Memory B cell (primary cell): ENCODE results near the gene MYBPC2.
A peak's percentile ranks its signal among the peaks of the same experiment; 100 is the strongest.
"Not testable (repeated sequence)": the region's sequence is repeated elsewhere in the genome, so short reads cannot be mapped to it uniquely, and the experiment has no call there.

Experiments
- ATAC-seq: fragments of 150-1000 bp; cut with Tn5 transposase; 2 replicates; pipeline ENCODE4 v1.10.0; 2021; ENCODE audit warnings: low read depth, mild to moderate bottlenecking, moderate library complexity
- DNase-seq, 2 donors: peaks; one replicate each; pipeline ENCODE4 v3.0.0; 2022; ENCODE audit warnings: low spot score in 2 of 2
- H3K27ac Mint-ChIP-seq: one replicate; pipeline ENCODE4 v1.8.0; 2022; ENCODE audit warnings: mild to moderate bottlenecking, moderate library complexity, mixed read lengths
- H3K27me3 Mint-ChIP-seq: one replicate; pipeline ENCODE4 v1.8.0; 2022; ENCODE audit warnings: mixed read lengths
- H3K36me3 Mint-ChIP-seq: one replicate; pipeline ENCODE4 v1.8.0; 2022; ENCODE audit warnings: mild to moderate bottlenecking, mixed read lengths
- H3K4me1 Mint-ChIP-seq: one replicate; pipeline ENCODE4 v1.8.0; 2022; ENCODE audit warnings: mixed read lengths
- H3K4me3 Mint-ChIP-seq: one replicate; pipeline ENCODE4 v1.8.0; 2022; ENCODE audit warnings: mild to moderate bottlenecking, moderate library complexity, mixed read lengths
- H3K9me3 Mint-ChIP-seq: one replicate; pipeline ENCODE4 v1.8.0; 2022; ENCODE audit warnings: mixed read lengths

The MYBPC2 gene

DNA sequence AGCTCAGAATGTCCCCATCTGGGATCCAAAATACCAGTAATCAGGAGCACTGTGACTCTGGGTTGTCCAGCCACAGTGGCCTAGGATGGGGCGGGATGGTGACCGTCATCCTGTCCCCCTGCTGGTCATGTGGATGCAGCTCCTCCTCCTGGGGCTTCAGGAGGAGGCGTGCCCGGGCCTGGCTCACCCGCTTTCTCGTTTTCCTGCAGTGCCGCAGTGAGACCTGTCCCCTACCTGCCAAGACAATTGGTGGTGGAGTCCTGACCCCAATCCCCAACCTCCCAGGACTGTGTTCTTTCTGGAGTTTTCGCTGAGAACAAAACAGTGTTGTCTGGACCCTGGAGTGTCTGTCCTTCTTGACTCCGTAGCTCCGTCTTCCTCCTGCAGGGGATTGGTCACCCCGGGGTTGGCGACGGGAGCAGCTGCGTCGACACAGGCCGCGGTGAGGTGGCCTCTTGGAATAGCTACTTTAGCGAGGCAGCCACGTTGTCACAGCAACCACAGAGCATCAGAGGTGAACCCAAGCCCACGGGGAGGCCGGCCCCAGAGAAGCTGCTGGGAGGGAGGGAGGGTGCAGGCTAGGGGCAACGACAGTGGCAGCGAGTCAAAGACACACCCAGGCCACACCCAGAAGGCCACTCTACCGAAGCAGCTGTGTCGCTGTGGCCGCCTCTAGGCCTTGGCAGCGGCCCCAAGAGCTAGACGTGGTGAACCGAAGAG, 33.5 kb downstream of the MYBPC2 start:
- Mint-ChIP-seq H3K4me3 (no peak overlapping the region), H3K36me3 (no peaks in the 10 kb centered on the region), H3K9me3 (no peaks in the 10 kb centered on the region), H3K4me1 (peaks cover 6% of the 10 kb centered on the region), H3K27me3 (peaks cover 6% of the 10 kb centered on the region), H3K27ac (no peak overlapping the region)
- ATAC-seq, result no peak
- no peak for DNase-seq

GRCh38 chr19:50466706-50467039, 34.0 kb downstream of the MYBPC2 start:
- Mint-ChIP-seq H3K4me3 (no peak overlapping the region), H3K36me3 (no peaks in the 10 kb centered on the region), H3K4me1 (peaks cover 2% of the 10 kb centered on the region), H3K9me3 (no peaks in the 10 kb centered on the region), H3K27ac (no peak overlapping the region), H3K27me3 (peaks cover 6% of the 10 kb centered on the region)
- DNase-seq (no peak), ATAC-seq (no peak)

DNA sequence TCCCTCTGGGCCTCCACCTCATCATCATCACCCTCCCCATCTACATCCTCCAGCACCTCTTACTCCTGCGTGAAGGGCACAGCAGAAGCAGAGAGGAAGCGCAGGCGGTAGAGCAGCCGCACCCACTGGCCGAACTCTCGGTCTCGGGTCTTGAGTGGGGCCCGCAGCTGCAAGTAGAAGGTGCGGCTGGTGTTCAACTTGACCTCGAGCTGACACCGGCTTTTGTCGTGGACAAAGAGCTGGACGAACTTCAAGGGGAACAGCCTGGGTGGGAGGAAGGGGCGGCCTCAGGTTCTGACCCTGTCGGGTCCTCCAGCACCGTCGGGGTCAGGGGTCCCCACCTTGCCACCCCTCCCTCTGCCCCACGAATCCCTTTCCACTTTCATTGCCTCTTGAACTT, 34.9 kb downstream of the MYBPC2 start:
- peaks cover 2% of the 10 kb centered on the region for H3K4me1 Mint-ChIP-seq
- no peaks in the 10 kb centered on the region for H3K9me3 Mint-ChIP-seq
- H3K36me3 Mint-ChIP-seq, result no peaks in the 10 kb centered on the region
- ATAC-seq (no peak), DNase-seq (no peak)
- peak overlapping the region; percentile 56 for H3K27ac Mint-ChIP-seq
- H3K4me3 Mint-ChIP-seq, result no peak overlapping the region
- peaks cover 6% of the 10 kb centered on the region for H3K27me3 Mint-ChIP-seq

- no peaks in the 10 kb centered on the region for H3K9me3 Mint-ChIP-seq
- ATAC-seq, result no peak
- H3K27me3 Mint-ChIP-seq, result peaks cover 6% of the 10 kb centered on the region
- H3K4me3 Mint-ChIP-seq, result no peak overlapping the region
- no peak overlapping the region for H3K27ac Mint-ChIP-seq
- DNase-seq, result no peak
- H3K4me1 Mint-ChIP-seq, result peaks cover 2% of the 10 kb centered on the region
- H3K36me3 Mint-ChIP-seq, result no peaks in the 10 kb centered on the region
Measured at GRCh38 chr19:50468818-50469217, 36.1 kb downstream of the MYBPC2 start.

DNA sequence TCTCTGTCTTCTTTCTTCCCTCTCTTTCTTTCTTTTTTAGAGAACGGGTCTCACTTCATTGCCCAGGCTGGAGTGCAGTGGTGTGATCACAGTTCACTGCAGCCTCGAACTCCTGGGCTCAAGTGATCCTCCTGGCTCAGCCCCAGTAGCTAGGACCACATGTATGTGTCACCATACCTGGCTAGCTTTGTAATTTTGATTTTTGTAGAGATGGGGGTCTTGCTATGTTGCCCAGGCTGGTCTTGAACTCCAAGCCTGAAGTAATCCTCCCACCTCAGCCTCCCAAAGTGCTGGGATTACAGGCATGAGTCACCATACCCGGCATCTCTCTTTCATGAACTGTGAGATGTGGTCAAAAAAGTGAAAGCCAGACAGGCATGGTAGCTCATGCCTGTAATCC, 40.6 kb downstream of the MYBPC2 start:
- not testable (repeated sequence) for H3K36me3 Mint-ChIP-seq, H3K27me3 Mint-ChIP-seq, DNase-seq, ATAC-seq, H3K9me3 Mint-ChIP-seq, H3K4me3 Mint-ChIP-seq
- Mint-ChIP-seq H3K4me1 (peaks cover 21% of the 10 kb centered on the region), H3K27ac (peak overlapping the region; percentile 1)

DNA sequence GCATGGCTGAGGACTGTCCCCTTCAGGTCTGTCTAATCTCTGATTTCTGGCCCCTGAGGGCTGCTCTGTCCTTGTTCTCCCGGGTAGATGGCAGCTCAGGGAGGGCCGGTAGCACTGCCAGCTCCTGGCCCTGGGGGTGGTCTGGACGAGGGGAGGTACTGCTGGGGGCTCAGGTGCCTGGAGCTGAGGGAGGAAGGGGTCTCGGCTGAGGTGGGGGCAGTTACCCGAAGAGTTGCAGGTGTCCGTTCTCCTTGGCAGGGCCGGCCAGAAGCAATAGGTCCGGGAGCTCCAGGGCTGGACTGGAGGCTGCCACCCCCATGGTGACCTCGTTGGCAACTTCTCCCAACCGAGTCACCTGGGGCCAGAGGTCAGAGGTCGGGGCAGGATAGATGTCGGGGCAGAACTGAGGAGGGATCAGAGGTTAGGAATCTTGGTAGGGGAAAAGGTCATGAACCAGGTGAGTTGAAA, 42.4 kb downstream of the MYBPC2 start:
- Mint-ChIP-seq H3K36me3 (peaks cover 6% of the 10 kb centered on the region), H3K27me3 (no peaks in the 10 kb centered on the region), H3K9me3 (no peaks in the 10 kb centered on the region), H3K27ac (peak overlapping the region; percentile 94), H3K4me3 (peak overlapping the region; percentile 54), H3K4me1 (peaks cover 25% of the 10 kb centered on the region)
- ATAC-seq (no peak), DNase-seq (no peak)

- H3K9me3 Mint-ChIP-seq, result no peaks in the 10 kb centered on the region
- no peaks in the 10 kb centered on the region for H3K27me3 Mint-ChIP-seq
- ATAC-seq (no peak), DNase-seq (no peak)
- peak overlapping the region; percentile 94 for H3K27ac Mint-ChIP-seq
- H3K4me1 Mint-ChIP-seq, result peaks cover 25% of the 10 kb centered on the region
- peak overlapping the region; percentile 98 for H3K4me3 Mint-ChIP-seq
- H3K36me3 Mint-ChIP-seq, result peaks cover 8% of the 10 kb centered on the region
Measured at GRCh38 chr19:50475736-50476223, 43.1 kb downstream of the MYBPC2 start.

GRCh38 chr19:50476224-50476906, 43.7 kb downstream of the MYBPC2 start, which contains the start of the genes EMC10 and GARIN5A:
TSS of gene EMC10 (plus strand) at chr19:50476507. CDS start at chr19:50476545, 38 bp downstream.
TSS of gene GARIN5A (minus strand) at chr19:50476848. CDS start at chr19:50476388, 460 bp downstream.
- Mint-ChIP-seq H3K27me3 (no peaks in the 10 kb centered on the region), H3K9me3 (no peaks in the 10 kb centered on the region), H3K27ac (peak within 1 kb of the TSS; percentile 94), H3K36me3 (peaks cover 13% of the 10 kb centered on the region), H3K4me1 (peaks cover 28% of the 10 kb centered on the region), H3K4me3 (peak within 1 kb of the TSS; percentile 98)
- DNase-seq, result peak; percentile 96 to 97
- ATAC-seq, result peak; percentile 95

GRCh38 chr19:50476907-50477238, 44.2 kb downstream of the MYBPC2 start:
- Mint-ChIP-seq H3K36me3 (peaks cover 13% of the 10 kb centered on the region), H3K27ac (peak overlapping the region; percentile 94), H3K4me1 (peaks cover 28% of the 10 kb centered on the region)

DNA sequence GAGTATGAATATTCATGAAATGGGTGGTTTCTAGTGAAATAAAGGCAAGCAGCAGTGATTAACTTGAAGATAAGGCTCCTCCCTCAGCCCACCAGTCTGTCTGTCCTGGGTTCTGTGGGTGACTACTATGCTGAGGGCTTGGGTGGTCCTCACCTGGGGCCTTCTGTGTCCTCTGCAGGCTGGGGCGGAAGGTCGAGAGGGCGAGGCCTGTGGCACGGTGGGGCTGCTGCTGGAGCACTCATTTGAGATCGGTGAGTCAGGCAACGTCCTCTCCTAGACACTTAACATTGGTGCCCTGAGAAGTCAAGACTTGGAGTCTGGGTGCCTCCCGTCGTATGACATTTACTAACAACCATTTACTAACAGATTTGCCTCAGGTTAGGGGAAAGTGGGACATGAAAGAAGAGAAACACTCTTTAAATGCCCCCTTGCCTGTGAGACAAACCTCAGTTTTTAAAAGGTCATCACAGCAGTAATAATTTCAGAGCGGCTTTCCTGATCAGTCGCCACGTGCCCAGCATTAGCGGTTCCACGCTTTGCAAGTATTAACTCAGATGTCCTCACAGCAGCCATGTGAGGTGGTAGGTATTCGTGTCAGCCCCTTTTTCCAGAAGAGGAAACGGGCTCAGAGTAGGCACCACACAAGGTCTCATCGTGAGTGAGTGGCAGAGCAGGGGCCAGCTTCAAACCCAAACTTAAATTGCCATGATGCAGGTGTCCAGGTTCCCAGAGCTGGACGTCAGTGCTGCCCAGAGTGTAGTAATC, 45.2 kb downstream of the MYBPC2 start:
- Mint-ChIP-seq H3K4me3 (peak overlapping the region; percentile 62), H3K36me3 (peaks cover 15% of the 10 kb centered on the region), H3K4me1 (peaks cover 28% of the 10 kb centered on the region), H3K27ac (no peak overlapping the region), H3K27me3 (no peaks in the 10 kb centered on the region), H3K9me3 (no peaks in the 10 kb centered on the region)
- DNase-seq (no peak), ATAC-seq (no peak)

More at GRCh38 chr19:50476907-50477238, 44.2 kb downstream of the MYBPC2 start:
- Mint-ChIP-seq H3K4me3 (peak overlapping the region; percentile 98), H3K9me3 (no peaks in the 10 kb centered on the region), H3K27me3 (no peaks in the 10 kb centered on the region)
- ATAC-seq (no peak), DNase-seq (no peak)

DNA sequence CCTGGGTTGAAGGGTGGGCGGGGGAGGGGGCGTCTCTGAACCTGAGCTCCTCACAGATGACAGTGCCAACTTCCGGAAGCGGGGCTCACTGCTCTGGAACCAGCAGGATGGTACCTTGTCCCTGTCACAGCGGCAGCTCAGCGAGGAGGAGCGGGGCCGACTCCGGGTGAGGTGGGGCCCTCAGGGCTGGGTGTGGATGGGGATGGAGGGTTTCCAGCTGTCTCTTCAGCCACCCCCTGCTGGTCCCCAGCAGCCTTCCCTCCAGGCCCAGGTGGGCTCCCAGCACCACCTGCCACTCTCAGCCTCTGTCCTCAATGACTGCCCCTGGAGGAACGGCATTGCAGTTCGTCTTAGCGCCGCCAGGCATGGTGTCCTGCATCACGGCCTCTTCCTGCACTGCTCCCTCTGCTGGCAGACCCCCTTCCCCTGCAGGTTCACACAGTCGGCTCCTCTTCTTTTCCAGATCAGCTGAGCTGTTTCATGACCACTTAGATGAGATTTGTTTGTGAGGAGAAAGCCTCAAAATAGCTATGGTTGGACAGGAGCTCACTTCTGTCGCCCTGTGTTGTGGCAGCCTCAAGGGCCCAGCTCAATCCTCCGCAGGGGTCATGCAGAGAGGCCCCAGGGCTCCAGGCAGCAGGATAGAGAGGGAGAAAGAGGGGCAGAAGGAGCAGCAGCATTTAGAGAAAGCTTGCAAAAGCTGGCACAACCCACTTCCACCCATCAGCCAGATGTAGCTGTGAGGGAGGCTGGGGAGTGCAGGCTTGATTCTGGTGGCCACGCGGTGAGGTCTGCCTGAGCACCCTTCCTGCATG, 46.4 kb downstream of the MYBPC2 start:
- peak overlapping the region; percentile 36 for H3K27ac Mint-ChIP-seq
- H3K4me1 Mint-ChIP-seq, result peaks cover 28% of the 10 kb centered on the region
- peak overlapping the region; percentile 27 for H3K4me3 Mint-ChIP-seq
- DNase-seq (no peak), ATAC-seq (no peak)
- no peaks in the 10 kb centered on the region for H3K27me3 Mint-ChIP-seq
- no peaks in the 10 kb centered on the region for H3K9me3 Mint-ChIP-seq
- peaks cover 20% of the 10 kb centered on the region for H3K36me3 Mint-ChIP-seq

DNA sequence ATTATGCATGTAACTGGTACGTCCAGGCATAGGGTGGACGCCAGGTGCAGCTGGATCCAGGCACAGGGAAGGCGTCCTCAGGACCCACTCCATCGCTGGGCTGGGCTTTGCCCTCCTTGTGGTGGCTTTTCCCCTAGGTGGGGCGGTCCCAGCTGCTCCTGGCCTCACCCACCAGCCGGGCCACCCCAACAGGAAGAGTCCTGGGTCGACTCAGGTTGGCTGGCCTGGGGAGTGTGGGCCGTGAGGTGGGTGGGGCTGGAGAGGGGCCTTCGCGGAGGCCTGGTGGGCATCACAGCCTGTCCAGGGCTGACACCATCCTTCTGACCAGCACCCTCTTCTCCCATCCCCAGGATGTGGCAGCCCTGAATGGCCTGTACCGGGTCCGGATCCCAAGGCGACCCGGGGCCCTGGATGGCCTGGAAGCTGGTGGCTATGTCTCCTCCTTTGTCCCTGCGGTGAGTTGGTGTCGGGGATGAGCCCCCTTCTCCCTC, 47.1 kb downstream of the MYBPC2 start:
- Mint-ChIP-seq H3K27me3 (no peaks in the 10 kb centered on the region), H3K9me3 (no peaks in the 10 kb centered on the region), H3K27ac (no peak overlapping the region), H3K36me3 (peaks cover 20% of the 10 kb centered on the region), H3K4me3 (no peak overlapping the region), H3K4me1 (peaks cover 28% of the 10 kb centered on the region)
- DNase-seq (no peak), ATAC-seq (no peak)
